Activated CD4-positive, alpha-beta T cell treated with anti-CD3 and anti-CD28 coated beads, Interleukin-2, amount 10 ng/mL, durations not matched to agents 7 days and 5 days (primary cell): ENCODE results near the gene USP8. TPM values are rescaled to one million over a fixed set of nuclear protein-coding genes. Genes with fewer than 3 reads are reported as not detected.
"Not testable (repeated sequence)": the region's sequence is repeated elsewhere in the genome, so short reads cannot be mapped to it uniquely, and the experiment has no call there.

Source experiments
- CTCF ChIA-PET: fragments of 350-600 bp; sonication (Branson Sonifier 250); formaldehyde crosslinking; loops from one replicate; lab custom pipeline; 2021; ENCODE audit warnings: antibody characterized with exemption; lab: Charles Lee
- POLR2A ChIA-PET: fragments of 350-600 bp; sonication (Branson Sonifier 250); formaldehyde crosslinking; loops from one replicate; lab custom pipeline; 2021; ENCODE audit warnings: antibody characterized with exemption; lab: Charles Lee
- DNase-seq: peaks from one replicate; pipeline ENCODE4 v3.0.0-alpha.2; 2020
- H3K27ac Mint-ChIP-seq: one replicate; pipeline ENCODE4 v1.8.0; 2021; ENCODE audit warnings: mild to moderate bottlenecking, moderate library complexity, mixed read lengths
- H3K27me3 Mint-ChIP-seq: one replicate; pipeline ENCODE4 v1.8.0; 2021; ENCODE audit warnings: mixed read lengths
- H3K36me3 Mint-ChIP-seq: one replicate; pipeline ENCODE4 v1.8.0; 2021; ENCODE audit warnings: low read depth, mixed read lengths
- H3K4me1 Mint-ChIP-seq: one replicate; pipeline ENCODE4 v1.8.0; 2021; ENCODE audit warnings: mixed read lengths
- H3K4me3 Mint-ChIP-seq: one replicate; pipeline ENCODE4 v1.8.0; 2021; ENCODE audit warnings: mild to moderate bottlenecking, moderate library complexity, mixed read lengths
- H3K9me3 Mint-ChIP-seq: one replicate; pipeline ENCODE4 v1.8.0; 2021; ENCODE audit warnings: mixed read lengths
- total RNA-seq, 2 experiments: library from RNA; stranded (reverse); gene quantifications; one replicate each; pipeline ENCODE4 v1.2.3, GENCODE V29; 2021

USP8 gene
- 10 to 100 TPM; 54.2 to 56.1 TPM for total RNA-seq

DNA sequence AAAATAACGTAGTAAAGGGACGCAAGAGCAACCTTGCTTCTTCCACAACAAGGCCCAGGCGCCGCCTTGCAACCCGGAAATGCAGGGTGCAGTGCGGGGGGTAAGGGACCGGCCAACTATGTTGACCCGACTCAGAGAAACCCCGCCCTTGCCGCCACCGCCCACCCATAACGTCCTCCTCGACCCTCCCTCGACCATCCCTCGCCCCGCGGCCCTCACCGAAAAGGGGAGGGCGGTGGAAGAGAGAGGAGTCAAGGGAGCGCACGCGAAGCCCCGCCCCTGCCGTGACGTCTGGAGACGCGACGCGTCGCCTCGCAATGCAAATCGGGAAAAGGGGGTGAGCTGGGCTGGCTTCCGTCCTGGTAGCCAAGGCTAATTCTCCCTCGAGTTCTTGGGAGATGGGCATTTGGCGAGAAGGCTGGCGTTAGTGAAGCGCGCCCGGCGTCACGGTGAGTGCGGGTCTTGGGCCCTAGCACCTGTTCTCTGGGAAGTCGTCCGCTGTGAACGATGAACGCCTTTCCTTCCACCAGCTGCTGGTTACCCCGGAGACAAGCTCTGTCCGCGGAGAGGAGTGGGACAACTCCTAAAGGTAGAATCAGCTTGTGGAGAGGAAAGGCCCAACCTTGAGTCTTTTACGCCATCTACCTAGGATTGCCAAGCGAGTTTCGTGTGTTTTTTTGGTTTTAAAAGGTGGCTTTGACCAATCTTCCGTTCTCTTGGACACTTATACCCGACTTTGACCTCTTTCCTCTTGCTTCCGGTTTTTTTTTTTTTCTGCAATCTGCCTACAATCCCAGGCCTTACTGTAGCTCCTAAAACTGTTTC lies at the start of gene USP8:
USP8 (plus strand) TSS at position 340 of the 825 bp plus-strand sequence. CDS start 14,669 bp downstream, outside the sequence.
- peaks cover 36% of the 10 kb centered on the region for H3K4me1 Mint-ChIP-seq
- peaks cover 2% of the 10 kb centered on the region for H3K27me3 Mint-ChIP-seq
- peaks cover 20% of the 10 kb centered on the region for H3K36me3 Mint-ChIP-seq
- ChIA-PET POLR2A (no interaction called here), CTCF (interaction anchor here (0.6 to 1.2 kb wide), 4 partner anchors 66 to 1670 kb away, joined by 3 to 4 read pairs (median 4); partner anchors contain the start of gene AP4E1)
- peak within 1 kb of the TSS; percentile 92 for H3K4me3 Mint-ChIP-seq
- DNase-seq, result peak; percentile 95
- peak within 1 kb of the TSS; percentile 97 for H3K27ac Mint-ChIP-seq
- H3K9me3 Mint-ChIP-seq, result no peaks in the 10 kb centered on the region

DNA sequence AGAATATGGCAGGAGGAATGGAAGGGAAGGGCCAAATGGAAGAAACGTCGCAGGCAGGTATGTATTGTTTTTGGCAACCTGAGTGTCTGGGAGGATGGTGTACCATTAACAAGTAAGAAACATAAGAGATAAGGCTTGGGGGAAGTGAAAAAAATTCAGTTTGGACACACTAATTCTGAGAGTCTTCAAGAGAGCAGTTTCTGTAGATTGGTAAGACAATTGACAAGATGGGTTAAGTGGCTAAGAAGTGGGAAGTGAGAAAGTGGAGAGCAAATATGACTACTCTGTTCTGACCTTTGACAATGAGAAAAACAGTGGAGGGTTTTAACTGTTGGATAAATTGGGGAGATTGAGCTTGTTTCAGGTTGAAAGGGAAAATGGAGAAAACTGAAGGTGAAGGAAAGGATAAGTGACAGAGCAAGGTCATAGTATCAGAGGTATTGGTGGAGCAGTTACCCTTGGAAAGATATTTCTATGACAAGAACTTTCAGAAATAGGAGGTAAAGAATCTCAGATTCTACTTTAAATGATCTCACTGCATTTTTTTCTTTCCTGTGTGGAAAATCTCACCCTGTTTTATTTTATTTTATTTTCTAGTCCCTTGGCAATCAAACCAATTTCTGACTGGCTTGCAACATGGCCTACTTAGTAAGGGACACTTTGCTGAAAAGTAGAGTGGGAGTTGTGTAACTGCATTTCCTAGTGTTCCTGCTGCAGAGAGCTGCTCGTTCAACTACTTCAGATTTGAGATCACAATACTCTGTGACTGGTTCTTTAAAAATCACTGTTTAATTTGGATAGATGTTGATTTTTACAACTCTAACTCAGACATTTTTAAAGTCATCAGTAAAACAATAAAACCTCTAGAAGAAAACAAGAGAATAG lies 46.1 kb upstream of the USP8 start:
- H3K36me3 Mint-ChIP-seq, result no peaks in the 10 kb centered on the region
- H3K27ac Mint-ChIP-seq, result no peak overlapping the region
- peaks cover 11% of the 10 kb centered on the region for H3K4me1 Mint-ChIP-seq
- H3K27me3 Mint-ChIP-seq, result peaks cover 3% of the 10 kb centered on the region
- CTCF ChIA-PET, result interaction anchor here (0.6 to 1.4 kb wide), 3 partner anchors 10 to 58 kb away, joined by 3 to 6 read pairs (median 4); no protein-coding TSS in a partner anchor
- H3K9me3 Mint-ChIP-seq, result no peaks in the 10 kb centered on the region
- H3K4me3 Mint-ChIP-seq, result no peak overlapping the region
- POLR2A ChIA-PET, result no interaction called here
- no peak for DNase-seq

DNA sequence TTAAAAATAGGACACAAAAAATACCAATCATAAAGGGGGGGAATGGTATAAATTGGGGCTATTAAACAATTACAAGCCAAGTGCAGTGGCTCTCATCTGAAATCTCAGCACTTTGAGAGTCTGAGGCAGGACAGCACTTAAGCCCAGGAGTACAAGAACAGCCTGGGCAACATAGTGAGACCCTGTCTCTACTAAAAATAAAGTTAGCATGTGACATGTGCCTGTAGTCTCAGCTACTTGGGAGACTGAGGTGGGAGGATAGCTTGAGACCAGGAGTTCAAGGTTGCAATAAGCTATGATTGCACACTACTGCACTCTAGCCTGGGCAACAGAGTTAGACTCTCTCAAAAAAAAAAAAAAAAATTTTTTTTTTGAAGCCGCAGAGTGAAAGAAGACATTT lies 45.4 kb upstream of the USP8 start:
- peaks cover 11% of the 10 kb centered on the region for H3K4me1 Mint-ChIP-seq
- H3K36me3 Mint-ChIP-seq, result no peaks in the 10 kb centered on the region
- H3K27ac Mint-ChIP-seq, result no peak overlapping the region
- DNase-seq, result no peak
- ChIA-PET POLR2A (no interaction called here), CTCF (interaction anchor here (1.4 kb wide), 1 partner anchor 13 kb away, joined by 6 read pairs; no protein-coding TSS in a partner anchor)
- H3K4me3 Mint-ChIP-seq, result no peak overlapping the region
- H3K27me3 Mint-ChIP-seq, result peaks cover 3% of the 10 kb centered on the region
- H3K9me3 Mint-ChIP-seq, result no peaks in the 10 kb centered on the region

DNA sequence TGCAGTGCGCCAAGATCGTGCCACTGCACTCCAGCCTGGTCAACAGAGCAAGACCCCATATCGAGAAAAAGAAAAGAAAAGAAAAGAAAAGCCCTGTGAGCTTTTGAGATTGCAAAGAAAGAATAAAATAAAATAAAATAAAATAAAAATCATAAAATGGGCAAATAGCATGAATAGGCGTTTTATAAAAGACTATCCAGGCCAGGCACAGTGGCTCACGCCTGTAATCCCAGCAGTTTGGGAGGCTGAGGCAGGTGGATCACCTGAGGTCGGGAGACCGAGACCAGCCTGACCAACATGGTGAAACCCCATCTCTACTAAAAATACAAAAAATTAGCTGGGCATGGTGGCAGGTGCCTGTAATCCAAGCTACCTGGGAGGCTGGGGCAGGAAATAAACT lies 44.8 kb upstream of the USP8 start:
- DNase-seq, POLR2A ChIA-PET, H3K27me3 Mint-ChIP-seq, H3K4me3 Mint-ChIP-seq, H3K9me3 Mint-ChIP-seq, H3K27ac Mint-ChIP-seq, H3K36me3 Mint-ChIP-seq: not testable (repeated sequence)
- CTCF ChIA-PET, result interaction anchor here (0.6 to 1.4 kb wide), 3 partner anchors 12 to 382 kb away, joined by 3 to 6 read pairs (median 4); no protein-coding TSS in a partner anchor
- peaks cover 11% of the 10 kb centered on the region for H3K4me1 Mint-ChIP-seq

DNA sequence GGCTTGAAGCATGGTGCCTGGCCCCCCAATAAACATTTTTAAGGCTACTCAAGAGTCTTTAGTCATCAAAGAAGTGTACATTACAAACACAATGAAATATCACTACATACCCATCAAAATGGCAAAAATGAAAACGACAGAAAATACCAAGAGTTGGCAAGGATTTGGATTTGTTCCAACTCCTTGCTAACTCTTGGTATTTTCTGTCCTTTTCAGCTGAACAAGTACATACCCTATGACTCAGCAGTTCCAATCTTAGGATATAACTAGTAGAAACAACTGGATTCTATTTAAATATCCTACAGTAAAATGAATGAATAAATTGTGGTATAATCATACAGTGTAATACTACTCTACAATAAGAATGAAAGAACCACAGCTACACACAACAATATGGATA lies 44.1 kb upstream of the USP8 start:
- Mint-ChIP-seq H3K4me3 (no peak overlapping the region), H3K36me3 (no peaks in the 10 kb centered on the region), H3K4me1 (peaks cover 11% of the 10 kb centered on the region), H3K27ac (no peak overlapping the region), H3K9me3 (no peaks in the 10 kb centered on the region), H3K27me3 (peaks cover 3% of the 10 kb centered on the region)
- DNase-seq, result no peak
- ChIA-PET CTCF (no interaction called here), POLR2A (no interaction called here)

DNA sequence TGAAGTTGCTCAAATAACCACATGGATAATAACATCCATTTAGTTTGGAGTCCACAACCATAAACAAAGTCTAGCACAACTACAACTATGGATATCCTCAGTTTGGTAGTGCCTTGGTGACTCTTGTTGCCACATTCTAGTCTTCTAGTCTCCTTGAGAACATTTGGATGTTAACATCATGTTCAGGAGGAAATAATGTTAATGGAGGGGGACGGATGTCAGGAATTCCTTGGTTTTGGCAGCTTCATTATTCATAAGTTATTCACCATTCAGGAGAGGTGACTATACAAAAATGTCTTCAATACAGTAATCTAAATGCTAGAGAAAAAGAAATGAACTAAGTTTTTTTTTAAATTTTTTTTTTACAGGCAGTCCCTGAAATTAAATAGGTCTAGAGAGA lies 42.8 kb upstream of the USP8 start:
- no peak for DNase-seq
- Mint-ChIP-seq H3K27me3 (peaks cover 3% of the 10 kb centered on the region), H3K4me1 (peaks cover 11% of the 10 kb centered on the region), H3K36me3 (no peaks in the 10 kb centered on the region), H3K4me3 (no peak overlapping the region), H3K9me3 (no peaks in the 10 kb centered on the region), H3K27ac (no peak overlapping the region)
- ChIA-PET POLR2A (no interaction called here), CTCF (interaction anchor here (1.0 to 1.2 kb wide), 2 partner anchors 31 to 34 kb away, joined by 3 to 7 read pairs; no protein-coding TSS in a partner anchor)

DNA sequence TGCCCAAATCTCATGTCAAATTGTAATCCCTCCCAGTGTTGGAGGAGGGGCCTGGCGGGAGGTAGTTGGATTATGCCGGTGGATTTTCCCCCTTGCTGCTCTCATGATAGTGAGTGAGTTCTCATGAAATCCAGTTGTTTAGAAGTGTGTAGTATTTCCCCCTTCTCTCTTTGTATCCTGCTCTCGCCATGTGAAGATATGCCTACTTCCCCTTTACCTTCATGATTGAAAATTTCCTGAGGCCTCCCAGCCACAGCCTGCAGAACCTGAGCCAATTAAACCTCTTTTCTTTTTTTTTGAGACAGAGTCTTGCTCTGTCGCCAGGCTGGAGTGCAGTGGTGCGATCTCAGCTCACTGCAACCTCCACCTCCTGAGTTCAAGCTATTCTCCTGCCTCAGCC lies 41.8 kb upstream of the USP8 start:
- H3K4me3 Mint-ChIP-seq, H3K4me1 Mint-ChIP-seq, H3K36me3 Mint-ChIP-seq, H3K27ac Mint-ChIP-seq, H3K27me3 Mint-ChIP-seq, DNase-seq, H3K9me3 Mint-ChIP-seq, POLR2A ChIA-PET: not testable (repeated sequence)
- CTCF ChIA-PET, result interaction anchor here (1.0 to 1.2 kb wide), 2 partner anchors 30 to 33 kb away, joined by 3 to 7 read pairs; no protein-coding TSS in a partner anchor

DNA sequence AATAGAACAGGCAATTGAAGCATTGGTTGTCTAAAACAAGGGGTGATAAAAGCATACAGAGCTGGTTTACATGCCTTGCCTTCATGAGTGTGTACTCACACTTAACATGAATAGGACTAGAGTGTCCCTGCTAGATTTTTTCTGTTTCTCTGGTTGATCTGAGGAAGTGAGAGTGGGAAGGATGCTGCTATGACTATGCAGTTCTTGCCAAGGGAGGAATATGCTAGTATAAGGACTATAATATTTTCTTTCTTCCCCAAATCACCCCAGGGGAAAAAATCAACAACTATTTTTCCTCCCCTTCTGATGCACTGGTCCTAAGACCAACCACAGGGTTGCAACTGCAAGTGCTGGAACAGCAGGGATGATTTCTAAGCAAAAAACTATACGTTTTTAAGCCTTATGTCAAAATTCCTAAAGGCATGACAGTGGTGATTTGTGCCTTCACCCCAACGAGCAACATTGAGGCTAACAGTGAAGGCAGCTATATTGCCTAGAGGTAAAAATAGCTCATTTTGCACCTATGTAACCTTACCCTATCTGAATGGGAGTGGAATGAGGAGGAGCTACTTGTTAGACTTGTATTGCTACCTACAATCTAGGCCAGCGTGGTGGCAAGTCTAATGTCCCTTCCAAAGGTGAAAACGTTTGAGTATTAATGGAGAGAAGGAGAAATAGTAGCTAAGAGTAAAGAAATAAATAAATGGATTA lies 33.5 kb upstream of the USP8 start:
- H3K9me3 Mint-ChIP-seq, result no peaks in the 10 kb centered on the region
- H3K36me3 Mint-ChIP-seq, result no peaks in the 10 kb centered on the region
- H3K27ac Mint-ChIP-seq, result no peak overlapping the region
- CTCF ChIA-PET, result interaction anchor here (1.9 kb wide), 1 partner anchor 12 kb away, joined by 6 read pairs; no protein-coding TSS in a partner anchor
- no peaks in the 10 kb centered on the region for H3K27me3 Mint-ChIP-seq
- H3K4me3 Mint-ChIP-seq, result no peak overlapping the region
- POLR2A ChIA-PET, result no interaction called here
- DNase-seq, result no peak
- no peaks in the 10 kb centered on the region for H3K4me1 Mint-ChIP-seq

DNA sequence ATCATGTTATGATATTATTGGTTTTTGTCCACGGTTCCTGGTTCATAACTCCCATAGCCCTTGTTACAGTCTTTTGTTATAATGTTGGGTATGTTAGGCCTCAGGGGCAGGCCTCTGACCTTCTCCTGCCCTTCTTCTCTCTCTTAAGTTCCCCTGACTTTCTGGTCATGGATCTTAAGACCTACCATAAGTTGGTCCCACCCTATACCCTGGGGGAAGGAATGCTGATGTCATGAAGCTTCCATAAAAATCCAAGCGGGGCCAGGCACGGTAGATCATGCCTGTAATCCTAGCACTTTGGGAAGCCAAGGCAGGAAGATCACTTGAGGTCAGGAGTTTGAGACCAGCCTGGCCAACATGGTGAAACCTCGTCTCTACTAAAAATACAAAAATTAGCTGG lies 32.6 kb upstream of the USP8 start:
- POLR2A ChIA-PET, H3K4me1 Mint-ChIP-seq, H3K9me3 Mint-ChIP-seq, H3K27ac Mint-ChIP-seq, H3K4me3 Mint-ChIP-seq, H3K36me3 Mint-ChIP-seq, H3K27me3 Mint-ChIP-seq, DNase-seq: not testable (repeated sequence)
- CTCF ChIA-PET, result interaction anchor here (1.9 kb wide), 1 partner anchor 12 kb away, joined by 6 read pairs; no protein-coding TSS in a partner anchor

DNA sequence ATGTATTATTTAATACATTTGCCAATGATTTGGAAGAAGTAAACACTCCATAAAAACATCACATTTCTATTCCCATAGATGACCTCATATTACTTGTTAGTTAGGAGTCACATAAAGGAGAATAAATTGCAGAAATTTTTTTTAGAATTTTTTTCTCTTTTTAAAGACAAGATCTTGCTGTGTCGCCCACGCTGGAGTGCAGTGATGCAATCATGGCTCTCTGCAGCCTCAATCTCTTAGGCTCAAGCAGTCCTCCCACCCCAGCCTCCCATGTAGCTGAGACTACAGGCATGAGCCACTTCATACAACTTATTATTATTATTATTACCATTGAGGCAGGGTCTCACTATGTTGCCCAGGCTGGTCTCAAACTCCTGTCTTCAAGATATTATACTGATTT lies 12.3 kb upstream of the USP8 start:
- ChIA-PET POLR2A (no interaction called here), CTCF (no interaction called here)
- Mint-ChIP-seq H3K9me3 (no peaks in the 10 kb centered on the region), H3K4me3 (no peak overlapping the region), H3K36me3 (no peaks in the 10 kb centered on the region), H3K27me3 (peaks cover 10% of the 10 kb centered on the region), H3K27ac (no peak overlapping the region), H3K4me1 (no peaks in the 10 kb centered on the region)
- no peak for DNase-seq

DNA sequence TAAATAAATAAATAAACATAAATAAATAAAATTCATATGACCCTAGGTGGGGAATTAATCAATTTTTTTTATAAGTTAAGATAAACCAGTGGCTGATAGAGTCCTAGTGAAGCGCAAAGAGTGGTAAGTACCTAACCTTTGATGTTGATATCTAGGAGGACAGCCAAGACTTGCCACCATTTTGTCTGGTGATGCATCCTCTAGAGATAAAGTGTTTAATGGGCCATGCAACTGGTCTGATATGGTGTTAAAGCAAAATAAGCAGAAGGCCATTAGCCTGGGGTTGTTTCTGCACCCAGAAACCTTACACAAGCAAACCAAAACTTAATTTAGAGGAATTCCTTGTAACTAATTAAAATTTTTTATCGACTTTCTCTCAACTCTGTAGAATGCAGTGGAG lies 9.6 kb upstream of the USP8 start:
- H3K9me3 Mint-ChIP-seq, result no peaks in the 10 kb centered on the region
- H3K27me3 Mint-ChIP-seq, result peaks cover 6% of the 10 kb centered on the region
- POLR2A ChIA-PET, result no interaction called here
- no peaks in the 10 kb centered on the region for H3K36me3 Mint-ChIP-seq
- no peaks in the 10 kb centered on the region for H3K4me1 Mint-ChIP-seq
- DNase-seq, result no peak
- no peak overlapping the region for H3K27ac Mint-ChIP-seq
- H3K4me3 Mint-ChIP-seq, result no peak overlapping the region
- CTCF ChIA-PET, result no interaction called here

DNA sequence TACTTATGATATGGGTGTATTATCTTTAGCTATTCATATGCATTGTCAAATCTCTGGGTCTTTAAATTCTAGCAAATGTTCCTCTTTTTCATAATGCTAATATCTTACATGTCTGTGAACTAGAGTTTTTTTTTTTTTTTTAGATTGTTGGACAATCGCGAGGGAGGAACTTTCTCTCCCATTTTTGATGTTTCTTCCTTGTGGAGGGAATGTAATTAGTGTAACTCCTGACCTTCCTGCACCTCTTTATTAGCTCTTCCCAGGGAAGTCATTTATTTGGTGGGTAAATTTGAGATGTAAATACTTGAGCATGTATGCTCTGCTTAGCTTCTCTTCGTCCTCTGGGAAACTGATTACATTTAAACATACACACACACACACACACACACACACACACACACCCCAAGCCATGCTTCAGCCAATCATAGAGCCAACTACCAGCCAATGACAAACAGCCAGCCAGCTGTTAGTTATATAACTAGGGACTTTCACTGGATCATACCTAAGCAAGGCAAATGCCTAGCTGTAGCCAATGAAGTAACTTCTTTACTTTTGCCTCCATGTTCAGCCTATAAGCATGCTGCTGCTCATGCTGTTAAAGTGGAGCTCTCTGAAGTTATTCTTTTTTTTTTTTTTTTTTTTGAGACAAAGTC lies 8.3 kb upstream of the USP8 start:
- H3K27me3 Mint-ChIP-seq, result peaks cover 4% of the 10 kb centered on the region
- ChIA-PET CTCF (interaction anchor here (0.7 to 0.8 kb wide), 2 partner anchors 27 to 34 kb away, joined by 3 to 7 read pairs; no protein-coding TSS in a partner anchor), POLR2A (no interaction called here)
- no peak for DNase-seq
- H3K36me3 Mint-ChIP-seq, result no peaks in the 10 kb centered on the region
- no peak overlapping the region for H3K4me3 Mint-ChIP-seq
- no peaks in the 10 kb centered on the region for H3K9me3 Mint-ChIP-seq
- H3K27ac Mint-ChIP-seq, result no peak overlapping the region
- H3K4me1 Mint-ChIP-seq, result no peaks in the 10 kb centered on the region
